Activated CD4-positive, alpha-beta T cell treated with anti-CD3 and anti-CD28 coated beads for 24 hours (primary cell): Measurements from ENCODE around the gene TNC.
A peak's percentile ranks its signal among the peaks of the same experiment; 100 is the strongest.

Experiments used
- DNase-seq, 2 donors: peaks; one replicate each; pipeline ENCODE4 v3.0.0-alpha.2; 2020; ENCODE audit warnings: low read depth in 2 of 2

TNC gene

GRCh38 chr9:115013998-115014397 lies 104.0 kb downstream of the TNC start:
- peak; percentile 64 to 74 for DNase-seq

GRCh38 chr9:115012486-115012885 lies 105.5 kb downstream of the TNC start:
- no peak for DNase-seq

GRCh38 chr9:115010874-115011273 lies 107.1 kb downstream of the TNC start:
- DNase-seq: no peak

GRCh38 chr9:115008536-115009270 lies 109.3 kb downstream of the TNC start:
- peak; percentile 18 to 21 for DNase-seq

- no peak for DNase-seq
Measured at GRCh38 chr9:115006660-115007059, 111.3 kb downstream of the TNC start.

GRCh38 chr9:115005322-115005721 lies 112.6 kb downstream of the TNC start:
- DNase-seq: no peak

GRCh38 chr9:115004545-115004944 lies 113.4 kb downstream of the TNC start:
- no peak for DNase-seq

- no peak for DNase-seq
Measured at GRCh38 chr9:115002371-115003120, 115.4 kb downstream of the TNC start.

- peak in 1 of 2 donors; percentile 15 for DNase-seq
Measured at GRCh38 chr9:115000217-115000639, 117.7 kb downstream of the TNC start.

- no peak for DNase-seq
Measured at GRCh38 chr9:114998326-114998725, 119.6 kb downstream of the TNC start.

- DNase-seq: no peak
Measured at GRCh38 chr9:114995681-114996221, 122.2 kb downstream of the TNC start.

GRCh38 chr9:114994768-114995167 lies 123.2 kb downstream of the TNC start:
- DNase-seq: no peak

- no peak for DNase-seq
Measured at GRCh38 chr9:114991861-114992260, 126.1 kb downstream of the TNC start.

GRCh38 chr9:114990901-114991300 lies 127.1 kb downstream of the TNC start:
- no peak for DNase-seq

GRCh38 chr9:114989600-114990410 lies 128.2 kb downstream of the TNC start:
- peak; percentile 50 for DNase-seq

GRCh38 chr9:114988962-114989599 lies 128.9 kb downstream of the TNC start:
- DNase-seq: peak in 1 of 2 donors; percentile 22

GRCh38 chr9:114987116-114987515 lies 130.8 kb downstream of the TNC start:
- DNase-seq: no peak

- DNase-seq: no peak
Measured at GRCh38 chr9:114985959-114986501, 131.9 kb downstream of the TNC start.

- no peak for DNase-seq
Measured at GRCh38 chr9:114981063-114981462, 136.9 kb downstream of the TNC start.

- DNase-seq: no peak
Measured at GRCh38 chr9:114973216-114973615, 144.7 kb downstream of the TNC start.

- no peak for DNase-seq
Measured at GRCh38 chr9:114972510-114973136, 145.3 kb downstream of the TNC start.
